CD1c-positive myeloid dendritic cell (primary cell): ENCODE data around the gene VMP1.
A peak's percentile ranks its signal among the peaks of the same experiment; 100 is the strongest.
"Not testable (repeated sequence)": the region's sequence is repeated elsewhere in the genome, so short reads cannot be mapped to it uniquely, and the experiment has no call there.

ENCODE experiments used
- DNase-seq: peaks from one replicate; pipeline ENCODE4 v3.0.0-alpha.2; 2016; ENCODE audit errors: extremely low spot score

The VMP1 gene

GRCh38 chr17:59811209-59811608 is 103.8 kb downstream of the VMP1 start:
- DNase-seq, result no peak

GRCh38 chr17:59812139-59812538 is 104.7 kb downstream of the VMP1 start:
- peak; percentile 85 for DNase-seq

- DNase-seq, result no peak
Observed at GRCh38 chr17:59814276-59814675, 106.8 kb downstream of the VMP1 start.

GRCh38 chr17:59814685-59815084 is 107.2 kb downstream of the VMP1 start:
- no peak for DNase-seq

- DNase-seq, result no peak
Observed at GRCh38 chr17:59815965-59816364, 108.5 kb downstream of the VMP1 start.

- peak; percentile 42 for DNase-seq
Observed at GRCh38 chr17:59825533-59826322, 118.3 kb downstream of the VMP1 start.

GRCh38 chr17:59826706-59827453 is 119.4 kb downstream of the VMP1 start:
- DNase-seq, result peak; percentile 3

GRCh38 chr17:59827721-59828477 is 120.4 kb downstream of the VMP1 start:
- peak; percentile 39 for DNase-seq

GRCh38 chr17:59828478-59828760 is 121.0 kb downstream of the VMP1 start:
- DNase-seq, result peak; percentile 1

- DNase-seq, result not testable (repeated sequence)
Observed at GRCh38 chr17:59828819-59829216, 121.4 kb downstream of the VMP1 start.

- peak; percentile 90 for DNase-seq
Observed at GRCh38 chr17:59829217-59830006, 122.0 kb downstream of the VMP1 start.

- no peak for DNase-seq
Observed at GRCh38 chr17:59830007-59830630, 122.7 kb downstream of the VMP1 start.

GRCh38 chr17:59830846-59831486 is 123.5 kb downstream of the VMP1 start:
- no peak for DNase-seq

- no peak for DNase-seq
Observed at GRCh38 chr17:59832883-59833379, 125.5 kb downstream of the VMP1 start.

GRCh38 chr17:59837308-59838051 is 130.0 kb downstream of the VMP1 start:
- DNase-seq, result peak; percentile 98

- peak; percentile 67 for DNase-seq
Observed at GRCh38 chr17:59838052-59838916, 130.8 kb downstream of the VMP1 start.

- peak; percentile 35 for DNase-seq
Observed at GRCh38 chr17:59839651-59840328, 132.3 kb downstream of the VMP1 start.
